Parathyroid adenoma (tissue), 2 donors: ENCODE data around the gene BEX3.
A peak's percentile ranks its signal among the peaks of the same experiment; 100 is the strongest.
"Not testable (repeated sequence)": the region's sequence is repeated elsewhere in the genome, so short reads cannot be mapped to it uniquely, and the experiment has no call there.

Experiments used
- H2AFZ ChIP-seq: fragments of 300-600 bp; sonication (generic); one replicate; pipeline ENCODE4 v1.7.0; 2017; ENCODE audit warnings: antibody characterized with exemption, mild to moderate bottlenecking
- H3K27ac ChIP-seq: fragments of 300-600 bp; sonication (generic); one replicate; pipeline ENCODE4 v1.7.0; 2017
- H3K27me3 ChIP-seq: fragments of 300-600 bp; sonication (generic); one replicate; pipeline ENCODE4 v1.7.0; 2017; ENCODE audit warnings: low read length; ENCODE audit not compliant: control insufficient read depth, insufficient read depth
- H3K36me3 ChIP-seq: fragments of 300-600 bp; sonication (generic); one replicate; pipeline ENCODE4 v1.7.0; 2017; ENCODE audit warnings: low read length; ENCODE audit not compliant: control insufficient read depth, insufficient read depth
- H3K4me1 ChIP-seq: fragments of 300-600 bp; sonication (generic); one replicate; pipeline ENCODE4 v1.7.0; 2017; ENCODE audit warnings: control low read depth
- H3K4me2 ChIP-seq: fragments of 300-600 bp; sonication (generic); one replicate; pipeline ENCODE4 v1.7.0; 2017; ENCODE audit warnings: low read length
- H3K4me3 ChIP-seq: fragments of 300-600 bp; sonication (generic); one replicate; pipeline ENCODE4 v1.7.0; 2017; ENCODE audit warnings: low read depth, low read length
- H3K79me2 ChIP-seq: fragments of 300-600 bp; sonication (generic); one replicate; pipeline ENCODE4 v1.7.0; 2017; ENCODE audit warnings: control low read depth
- H3K9ac ChIP-seq: fragments of 300-600 bp; sonication (generic); one replicate; pipeline ENCODE4 v1.7.0; 2017; ENCODE audit warnings: mild to moderate bottlenecking
- H3K9me3 ChIP-seq: fragments of 300-600 bp; sonication (generic); one replicate; pipeline ENCODE4 v1.7.0; 2017; ENCODE audit warnings: low read length; ENCODE audit not compliant: control insufficient read depth
- TF ChIP-seq, protein P1 (sequence below): fragments of 300-600 bp; sonication (generic); IDR thresholded peaks from one replicate; pipeline ENCODE4 v1.7.0; 2017; ENCODE audit warnings: antibody characterized with exemption, mild to moderate bottlenecking
- donor health status: primary hyperparathyroidism.

BEX3 gene

DNA sequence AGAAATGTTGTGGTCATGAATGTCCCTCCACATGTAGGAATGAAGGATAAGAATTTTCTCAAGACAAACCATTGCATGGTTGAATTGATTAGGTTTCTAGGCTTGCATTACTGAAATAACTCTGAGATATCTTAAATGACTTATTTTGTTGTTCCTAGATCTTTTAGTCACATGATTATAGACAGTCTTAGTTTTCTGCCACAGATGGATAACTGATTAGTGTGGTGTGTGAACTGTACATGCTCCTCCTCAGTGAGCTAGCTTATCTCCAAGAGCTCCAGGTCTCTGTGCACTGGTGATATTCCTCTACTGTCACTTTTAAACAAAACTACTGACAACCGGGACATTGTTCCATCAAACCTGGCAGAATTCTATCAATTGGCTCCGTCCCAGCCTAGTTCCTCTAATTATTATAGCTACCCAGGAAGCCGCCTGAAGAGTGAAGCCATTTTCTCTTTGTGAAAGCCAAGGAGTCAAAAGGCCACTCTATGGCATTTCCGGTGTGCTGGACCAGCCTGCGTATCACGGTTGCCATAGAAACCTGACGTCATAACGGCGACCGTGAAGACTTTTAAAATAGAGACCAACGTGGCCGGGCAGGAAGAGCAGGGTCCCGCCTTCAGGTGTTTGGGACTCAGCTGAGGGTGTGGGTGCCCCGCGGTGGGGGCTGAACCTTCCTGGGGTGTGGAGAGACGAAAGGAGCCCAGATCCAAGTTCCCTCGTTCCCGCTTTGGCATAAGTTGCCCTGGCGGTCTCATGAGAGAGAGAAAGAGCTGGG lies 28.1 kb downstream of the BEX3 start:
- H3K27me3 ChIP-seq: no peaks in the 10 kb centered on the region
- H3K4me2 ChIP-seq: peak overlapping the region; percentile 76
- H3K79me2 ChIP-seq: no peaks in the 10 kb centered on the region
- H3K4me1 ChIP-seq: no peaks in the 10 kb centered on the region
- H3K9ac ChIP-seq: no peak overlapping the region
- peak overlapping the region; percentile 81 for H2AFZ ChIP-seq
- H3K27ac ChIP-seq: peak overlapping the region; percentile 77
- no peaks in the 10 kb centered on the region for H3K36me3 ChIP-seq
- TF ChIP-seq, protein P1, sequence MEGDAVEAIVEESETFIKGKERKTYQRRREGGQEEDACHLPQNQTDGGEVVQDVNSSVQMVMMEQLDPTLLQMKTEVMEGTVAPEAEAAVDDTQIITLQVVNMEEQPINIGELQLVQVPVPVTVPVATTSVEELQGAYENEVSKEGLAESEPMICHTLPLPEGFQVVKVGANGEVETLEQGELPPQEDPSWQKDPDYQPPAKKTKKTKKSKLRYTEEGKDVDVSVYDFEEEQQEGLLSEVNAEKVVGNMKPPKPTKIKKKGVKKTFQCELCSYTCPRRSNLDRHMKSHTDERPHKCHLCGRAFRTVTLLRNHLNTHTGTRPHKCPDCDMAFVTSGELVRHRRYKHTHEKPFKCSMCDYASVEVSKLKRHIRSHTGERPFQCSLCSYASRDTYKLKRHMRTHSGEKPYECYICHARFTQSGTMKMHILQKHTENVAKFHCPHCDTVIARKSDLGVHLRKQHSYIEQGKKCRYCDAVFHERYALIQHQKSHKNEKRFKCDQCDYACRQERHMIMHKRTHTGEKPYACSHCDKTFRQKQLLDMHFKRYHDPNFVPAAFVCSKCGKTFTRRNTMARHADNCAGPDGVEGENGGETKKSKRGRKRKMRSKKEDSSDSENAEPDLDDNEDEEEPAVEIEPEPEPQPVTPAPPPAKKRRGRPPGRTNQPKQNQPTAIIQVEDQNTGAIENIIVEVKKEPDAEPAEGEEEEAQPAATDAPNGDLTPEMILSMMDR: no peak
- no peaks in the 10 kb centered on the region for H3K9me3 ChIP-seq
- H3K4me3 ChIP-seq: peak overlapping the region; percentile 63

DNA sequence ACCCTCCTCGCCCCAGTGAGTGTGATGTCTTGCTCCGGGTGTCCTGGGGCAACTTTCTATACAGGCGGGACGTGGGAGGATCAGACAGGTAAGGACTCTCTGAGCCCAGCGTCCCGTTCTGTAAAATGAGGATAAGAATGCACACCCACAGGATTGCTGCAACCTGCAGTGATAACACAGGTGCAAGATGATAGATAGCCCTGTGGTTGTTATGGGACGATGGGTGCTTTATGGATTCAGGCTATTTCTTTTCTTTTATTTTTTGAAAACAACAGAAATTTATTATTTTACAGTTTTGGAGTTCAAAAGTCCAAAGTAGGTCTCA lies 28.6 kb downstream of the BEX3 start:
- Histone ChIP-seq H3K4me1 (no peaks in the 10 kb centered on the region), H3K79me2 (no peaks in the 10 kb centered on the region), H2AFZ (peak overlapping the region; percentile 81), H3K9ac (no peak overlapping the region), H3K27me3 (no peaks in the 10 kb centered on the region), H3K27ac (peak overlapping the region; percentile 77), H3K4me3 (peak overlapping the region; percentile 63), H3K4me2 (peak overlapping the region; percentile 76), H3K36me3 (no peaks in the 10 kb centered on the region), H3K9me3 (no peaks in the 10 kb centered on the region)
- TF ChIP-seq, protein P1: no peak

DNA sequence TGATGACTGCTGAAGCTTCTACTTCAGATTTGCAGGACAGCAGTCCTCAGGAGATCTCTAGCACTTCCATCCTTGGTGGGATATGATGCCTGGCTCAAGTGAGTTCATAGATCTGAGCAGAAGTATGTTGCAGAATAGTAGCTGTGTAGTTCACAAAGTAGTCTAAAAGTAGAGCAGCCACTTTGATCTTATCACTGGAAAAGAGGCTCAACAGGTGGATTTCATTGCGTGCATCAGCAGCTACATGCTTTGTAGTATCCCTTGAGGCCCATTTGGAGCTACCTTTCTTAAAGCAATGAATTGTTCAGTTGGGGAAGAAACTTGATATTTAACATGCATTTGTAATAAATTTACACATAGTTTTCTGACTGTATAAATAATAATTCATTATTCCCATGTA lies 29.9 kb downstream of the BEX3 start:
- Histone ChIP-seq H3K79me2 (no peaks in the 10 kb centered on the region), H2AFZ (no peak overlapping the region), H3K9me3 (no peaks in the 10 kb centered on the region), H3K4me2 (no peak overlapping the region), H3K9ac (no peak overlapping the region), H3K27me3 (no peaks in the 10 kb centered on the region), H3K4me1 (no peaks in the 10 kb centered on the region), H3K36me3 (no peaks in the 10 kb centered on the region), H3K27ac (no peak overlapping the region), H3K4me3 (no peak overlapping the region)
- TF ChIP-seq, protein P1: no peak

DNA sequence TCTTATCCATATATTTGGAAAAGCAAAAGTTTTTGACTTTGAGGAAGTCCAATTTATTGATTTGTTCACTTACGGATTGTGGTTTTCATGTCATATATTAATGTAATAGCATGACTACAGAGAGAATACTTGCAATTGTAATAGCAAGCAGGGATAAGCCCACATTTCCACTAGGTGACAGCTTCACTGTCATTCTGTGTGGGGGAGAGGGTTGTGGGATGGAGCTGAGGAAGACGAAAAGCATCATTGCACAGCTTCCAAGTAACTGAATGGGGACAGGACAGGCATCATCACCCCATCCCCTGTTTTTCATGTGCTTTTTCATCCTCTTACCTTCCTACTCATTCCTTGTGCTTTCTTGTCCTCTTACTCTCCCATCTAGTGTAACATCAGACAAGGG lies 31.4 kb downstream of the BEX3 start:
- Histone ChIP-seq H3K79me2 (no peaks in the 10 kb centered on the region), H3K27me3 (no peaks in the 10 kb centered on the region), H3K4me3 (no peak overlapping the region), H3K4me2 (no peak overlapping the region), H3K27ac (no peak overlapping the region), H3K9me3 (no peaks in the 10 kb centered on the region), H3K4me1 (no peaks in the 10 kb centered on the region), H3K9ac (no peak overlapping the region), H2AFZ (no peak overlapping the region), H3K36me3 (no peaks in the 10 kb centered on the region)
- TF ChIP-seq, protein P1: no peak

DNA sequence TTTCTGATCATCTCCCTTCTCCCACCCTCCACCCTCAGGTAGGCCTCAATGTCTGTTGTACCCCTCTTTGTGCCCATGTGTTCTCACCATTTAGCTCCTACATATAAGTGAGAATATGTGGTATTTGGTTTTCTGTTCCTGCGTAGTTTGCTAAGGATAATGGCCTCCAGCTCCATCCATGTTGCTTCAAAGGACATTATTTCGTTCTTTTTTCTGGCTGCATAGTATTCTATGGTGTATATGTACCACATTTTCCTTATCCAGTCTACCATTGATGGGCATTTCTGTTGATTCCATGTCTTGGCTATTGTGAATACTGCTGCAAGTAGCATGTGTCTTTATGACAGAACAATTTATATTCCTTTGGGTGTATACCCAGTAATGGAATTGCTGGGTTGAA lies 35.4 kb downstream of the BEX3 start:
- not testable (repeated sequence) for H3K4me1 ChIP-seq, H3K4me2 ChIP-seq, H2AFZ ChIP-seq, H3K4me3 ChIP-seq, H3K36me3 ChIP-seq, H3K9ac ChIP-seq, H3K79me2 ChIP-seq, H3K9me3 ChIP-seq, H3K27me3 ChIP-seq, H3K27ac ChIP-seq
